KOPT-K1 (cell line): ENCODE data around the gene PPFIBP2.

Experiments used
- H3K27ac ChIP-seq: fragments of 200-600 bp; sonication (generic); 2 replicates; pipeline ENCODE4 v1.5.1; 2016; ENCODE audit warnings: antibody characterized with exemption, mild to moderate bottlenecking, low read depth, low read length; ENCODE audit not compliant: poor library complexity, severe bottlenecking
- H3K36me3 ChIP-seq: fragments of 200-600 bp; sonication (generic); 2 replicates; pipeline ENCODE4 v1.5.1; 2017; ENCODE audit warnings: antibody characterized with exemption, mild to moderate bottlenecking, low read length, moderate library complexity; ENCODE audit not compliant: insufficient read depth
- H3K9me3 ChIP-seq: fragments of 200-600 bp; sonication (generic); 2 replicates; pipeline ENCODE4 v1.5.1; 2017; ENCODE audit warnings: antibody characterized with exemption, low read length, mild to moderate bottlenecking; ENCODE audit not compliant: insufficient read depth, poor library complexity, severe bottlenecking

The PPFIBP2 gene

GRCh38 chr11:7530013-7530640 is 16.3 kb downstream of the PPFIBP2 start:
- no peaks in the 10 kb centered on the region for H3K9me3 ChIP-seq
- H3K27ac ChIP-seq = no peak overlapping the region
- no peaks in the 10 kb centered on the region for H3K36me3 ChIP-seq

- Histone ChIP-seq H3K27ac (no peak overlapping the region), H3K36me3 (no peaks in the 10 kb centered on the region), H3K9me3 (no peaks in the 10 kb centered on the region)
Measured at GRCh38 chr11:7531011-7531410, 17.2 kb downstream of the PPFIBP2 start.

GRCh38 chr11:7532405-7533145 is 18.8 kb downstream of the PPFIBP2 start:
- no peaks in the 10 kb centered on the region for H3K9me3 ChIP-seq

GRCh38 chr11:7533199-7534041 is 19.6 kb downstream of the PPFIBP2 start:
- Histone ChIP-seq H3K27ac (no peak overlapping the region), H3K9me3 (no peaks in the 10 kb centered on the region), H3K36me3 (no peaks in the 10 kb centered on the region)

More at GRCh38 chr11:7532405-7533145, 18.8 kb downstream of the PPFIBP2 start:
- Histone ChIP-seq H3K36me3 (no peaks in the 10 kb centered on the region), H3K27ac (no peak overlapping the region)

- Histone ChIP-seq H3K27ac (no peak overlapping the region), H3K9me3 (no peaks in the 10 kb centered on the region), H3K36me3 (no peaks in the 10 kb centered on the region)
Measured at GRCh38 chr11:7534042-7534378, 20.2 kb downstream of the PPFIBP2 start.

GRCh38 chr11:7536100-7536499 is 22.3 kb downstream of the PPFIBP2 start:
- no peaks in the 10 kb centered on the region for H3K9me3 ChIP-seq
- no peak overlapping the region for H3K27ac ChIP-seq
- no peaks in the 10 kb centered on the region for H3K36me3 ChIP-seq

- H3K36me3 ChIP-seq = no peaks in the 10 kb centered on the region
- H3K27ac ChIP-seq = no peak overlapping the region
- H3K9me3 ChIP-seq = no peaks in the 10 kb centered on the region
Measured at GRCh38 chr11:7537265-7537664, 23.5 kb downstream of the PPFIBP2 start.

- Histone ChIP-seq H3K9me3 (no peaks in the 10 kb centered on the region), H3K27ac (no peak overlapping the region), H3K36me3 (no peaks in the 10 kb centered on the region)
Measured at GRCh38 chr11:7538031-7538430, 24.2 kb downstream of the PPFIBP2 start.

- Histone ChIP-seq H3K27ac (no peak overlapping the region), H3K36me3 (no peaks in the 10 kb centered on the region), H3K9me3 (no peaks in the 10 kb centered on the region)
Measured at GRCh38 chr11:7538466-7539454, 25.0 kb downstream of the PPFIBP2 start.

- H3K9me3 ChIP-seq = no peaks in the 10 kb centered on the region
- no peaks in the 10 kb centered on the region for H3K36me3 ChIP-seq
- H3K27ac ChIP-seq = no peak overlapping the region
Measured at GRCh38 chr11:7540830-7541555, 27.2 kb downstream of the PPFIBP2 start.

GRCh38 chr11:7543302-7543701 is 29.5 kb downstream of the PPFIBP2 start:
- H3K27ac ChIP-seq = no peak overlapping the region
- no peaks in the 10 kb centered on the region for H3K36me3 ChIP-seq
- H3K9me3 ChIP-seq = no peaks in the 10 kb centered on the region

- H3K36me3 ChIP-seq = no peaks in the 10 kb centered on the region
- H3K9me3 ChIP-seq = no peaks in the 10 kb centered on the region
- no peak overlapping the region for H3K27ac ChIP-seq
Measured at GRCh38 chr11:7544021-7544420, 30.2 kb downstream of the PPFIBP2 start.

- H3K27ac ChIP-seq = no peak overlapping the region
- H3K9me3 ChIP-seq = no peaks in the 10 kb centered on the region
- H3K36me3 ChIP-seq = no peaks in the 10 kb centered on the region
Measured at GRCh38 chr11:7545611-7546010, 31.8 kb downstream of the PPFIBP2 start.

GRCh38 chr11:7546324-7546791 is 32.6 kb downstream of the PPFIBP2 start:
- H3K36me3 ChIP-seq = no peaks in the 10 kb centered on the region
- H3K27ac ChIP-seq = no peak overlapping the region
- H3K9me3 ChIP-seq = no peaks in the 10 kb centered on the region
